Body of pancreas (tissue), 4 donors: ENCODE data around the gene SREBF2.

Experiments used
- POLR2A ChIP-seq, 3 donors: fragments of 450-650 bp; IDR thresholded peaks; one replicate each; pipeline ENCODE4 v1.6.1; 2016; ENCODE audit warnings: antibody characterized with exemption in 3 of 3, mild to moderate bottlenecking in 2 of 3
- TF ChIP-seq, protein P1 (sequence below), 7 experiments: fragments of 450-650 bp in 4 of 7; fragments of 200-600 bp in 3 of 7; sonication (generic) in 3 of 7; IDR thresholded peaks; one replicate each; pipeline ENCODE4 v1.5.1; 2016 to 2019; ENCODE audit warnings: antibody characterized with exemption in 7 of 7

DNA sequence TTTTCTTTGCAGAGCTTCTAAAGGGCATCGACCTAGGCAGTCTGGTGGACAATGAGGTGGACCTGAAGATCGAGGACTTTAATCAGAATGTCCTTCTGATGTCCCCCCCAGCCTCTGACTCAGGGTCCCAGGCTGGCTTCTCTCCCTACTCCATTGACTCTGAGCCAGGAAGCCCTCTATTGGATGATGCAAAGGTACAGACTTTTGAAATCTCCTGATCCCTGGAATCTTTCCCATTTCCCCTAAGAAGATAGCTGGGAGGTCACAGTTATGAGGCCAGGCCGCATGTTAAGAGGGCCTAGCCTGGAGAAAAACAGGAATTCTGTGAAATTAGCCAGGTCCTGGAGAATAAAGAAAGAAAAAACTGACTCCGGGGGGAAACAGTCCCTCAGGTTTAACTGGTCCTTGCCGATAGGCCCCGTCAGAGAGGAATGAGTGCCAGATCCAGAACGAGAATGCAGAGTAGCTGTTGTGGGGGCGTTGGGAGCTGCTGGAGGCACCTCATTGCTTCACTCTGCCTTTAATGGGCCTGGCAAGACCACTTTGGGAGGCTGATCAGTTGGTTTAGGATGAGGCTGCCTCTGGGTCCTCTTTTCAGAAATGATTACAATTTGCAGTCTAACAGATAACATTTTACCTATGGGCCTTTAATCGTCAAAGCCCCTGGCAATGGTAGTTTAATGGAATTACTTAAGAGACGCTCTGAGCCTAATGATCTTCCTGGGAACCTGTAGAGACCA lies 42.8 kb downstream of the SREBF2 start:
- TF ChIP-seq, protein P1, sequence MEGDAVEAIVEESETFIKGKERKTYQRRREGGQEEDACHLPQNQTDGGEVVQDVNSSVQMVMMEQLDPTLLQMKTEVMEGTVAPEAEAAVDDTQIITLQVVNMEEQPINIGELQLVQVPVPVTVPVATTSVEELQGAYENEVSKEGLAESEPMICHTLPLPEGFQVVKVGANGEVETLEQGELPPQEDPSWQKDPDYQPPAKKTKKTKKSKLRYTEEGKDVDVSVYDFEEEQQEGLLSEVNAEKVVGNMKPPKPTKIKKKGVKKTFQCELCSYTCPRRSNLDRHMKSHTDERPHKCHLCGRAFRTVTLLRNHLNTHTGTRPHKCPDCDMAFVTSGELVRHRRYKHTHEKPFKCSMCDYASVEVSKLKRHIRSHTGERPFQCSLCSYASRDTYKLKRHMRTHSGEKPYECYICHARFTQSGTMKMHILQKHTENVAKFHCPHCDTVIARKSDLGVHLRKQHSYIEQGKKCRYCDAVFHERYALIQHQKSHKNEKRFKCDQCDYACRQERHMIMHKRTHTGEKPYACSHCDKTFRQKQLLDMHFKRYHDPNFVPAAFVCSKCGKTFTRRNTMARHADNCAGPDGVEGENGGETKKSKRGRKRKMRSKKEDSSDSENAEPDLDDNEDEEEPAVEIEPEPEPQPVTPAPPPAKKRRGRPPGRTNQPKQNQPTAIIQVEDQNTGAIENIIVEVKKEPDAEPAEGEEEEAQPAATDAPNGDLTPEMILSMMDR (IDR thresholded peaks at IDR 0.05): no peak
- no peak for TF ChIP-seq POLR2A (IDR thresholded peaks at IDR 0.05)
